ENCODE data around the gene BBS2.
"Not testable (repeated sequence)": the region's sequence is repeated elsewhere in the genome, so short reads cannot be mapped to it uniquely, and the experiment has no call there.

Gene BBS2

DNA sequence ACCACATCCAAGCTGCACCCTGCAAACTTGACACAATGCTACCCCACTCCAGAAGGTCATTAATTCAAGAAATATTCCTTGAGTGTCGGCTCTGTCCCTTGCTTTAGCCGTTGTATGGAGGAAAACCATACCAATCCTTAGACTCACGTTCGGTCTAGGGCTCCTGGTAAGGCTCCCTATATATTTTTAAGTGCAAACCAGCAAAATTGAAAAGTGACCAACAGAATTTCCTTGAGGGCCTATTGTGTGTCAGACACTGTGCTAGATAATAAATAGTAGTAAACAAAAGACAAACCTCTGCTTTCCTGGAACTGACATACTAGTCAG lies 390 bp upstream of the BBS2 start:
- DNase-seq = no peak

DNA sequence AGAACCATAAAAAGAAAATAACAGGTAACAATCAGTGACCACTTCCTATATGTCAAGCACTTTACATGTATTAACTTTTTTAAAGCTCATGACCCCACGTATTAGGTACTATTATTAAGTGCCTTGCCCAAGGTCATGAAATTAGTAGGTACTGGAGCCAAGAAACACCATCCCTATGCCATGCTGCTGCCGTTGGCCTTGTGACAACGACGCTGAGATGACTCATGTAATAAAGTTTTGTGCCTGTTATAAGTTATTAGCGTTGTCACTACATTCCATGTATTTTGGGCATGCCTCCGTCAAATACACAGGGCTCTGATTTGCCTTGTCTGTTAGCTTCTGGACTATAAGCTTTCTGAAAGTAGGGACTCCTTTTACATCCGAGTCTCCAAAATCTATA lies 1.4 kb downstream of the BBS2 start:
- DNase-seq = no peak

DNA sequence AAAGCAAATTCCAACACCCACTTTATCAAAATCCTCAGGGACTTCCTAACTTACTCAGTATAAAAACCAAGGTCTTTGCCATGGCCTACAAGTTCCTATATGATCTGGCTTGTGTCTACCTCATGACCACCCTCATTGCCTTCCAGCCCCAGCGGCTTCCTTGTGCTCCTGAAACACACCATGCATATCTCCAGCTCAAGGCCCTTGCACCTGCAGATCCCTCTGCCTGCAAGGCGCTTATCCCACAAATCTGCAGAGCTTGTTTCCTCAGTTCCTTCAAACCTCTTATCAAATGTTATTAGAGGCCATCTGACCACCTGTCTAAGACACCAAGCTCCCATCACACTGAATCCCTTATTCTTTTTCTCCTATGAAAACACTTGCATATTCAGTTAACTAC lies 2.6 kb downstream of the BBS2 start:
- no peak for DNase-seq

DNA sequence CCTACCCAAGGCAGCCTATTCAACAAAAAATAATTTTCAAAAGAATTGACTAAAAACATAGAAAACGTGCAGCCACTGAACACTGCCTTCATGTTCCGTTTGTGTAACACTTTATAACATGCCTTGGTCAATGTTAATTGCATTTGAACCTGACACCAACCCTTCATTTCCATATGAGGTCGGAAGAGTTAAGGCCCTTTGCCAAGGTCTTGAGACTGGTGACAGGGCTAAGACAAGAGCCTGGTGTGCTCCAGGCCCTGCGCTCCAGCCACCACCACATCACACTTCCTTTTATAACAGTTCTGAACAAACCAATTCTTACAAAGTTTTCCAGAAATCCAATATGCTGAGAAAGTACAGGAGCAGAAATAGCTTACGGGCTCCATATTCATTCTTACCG lies 4.2 kb downstream of the BBS2 start:
- no peak for DNase-seq

DNA sequence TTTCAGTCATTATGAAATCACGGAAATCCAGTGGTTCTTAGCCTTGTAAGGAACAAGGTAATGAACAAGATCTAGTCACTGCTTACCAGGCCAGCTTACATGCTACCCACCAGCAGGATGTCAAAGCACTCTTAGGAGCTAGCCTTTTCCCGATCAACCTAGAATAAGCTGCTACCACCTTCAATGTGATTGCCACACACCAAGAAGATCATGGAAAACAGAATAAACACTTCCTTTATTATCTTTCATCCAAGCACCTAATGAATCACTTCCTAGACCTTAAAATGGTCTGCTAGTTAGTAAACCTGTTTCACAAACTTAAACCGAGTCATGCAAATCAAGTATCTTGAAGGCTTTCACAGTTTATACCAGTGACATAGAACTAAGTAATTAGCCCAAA lies 5.0 kb downstream of the BBS2 start:
- no peak for DNase-seq

DNA sequence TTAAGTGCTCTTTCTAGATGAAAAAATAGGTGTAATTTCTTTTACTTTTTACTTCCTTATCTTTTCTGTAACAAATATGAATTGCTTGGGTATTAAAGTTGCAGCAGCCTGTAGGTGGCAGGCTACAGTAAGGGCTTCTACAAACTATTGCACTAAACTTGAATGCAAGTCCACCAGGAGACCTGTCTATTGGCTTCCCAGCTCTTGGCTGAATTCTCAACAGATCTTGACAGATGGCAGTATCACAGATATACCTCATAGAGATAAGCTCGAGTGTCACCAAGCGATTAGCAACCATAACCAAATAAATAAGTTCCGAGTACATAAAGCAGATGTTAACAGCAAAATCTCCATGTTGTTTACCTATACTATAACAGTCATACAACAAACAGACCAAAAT lies 5.9 kb downstream of the BBS2 start:
- peak; percentile 39 for DNase-seq

DNA sequence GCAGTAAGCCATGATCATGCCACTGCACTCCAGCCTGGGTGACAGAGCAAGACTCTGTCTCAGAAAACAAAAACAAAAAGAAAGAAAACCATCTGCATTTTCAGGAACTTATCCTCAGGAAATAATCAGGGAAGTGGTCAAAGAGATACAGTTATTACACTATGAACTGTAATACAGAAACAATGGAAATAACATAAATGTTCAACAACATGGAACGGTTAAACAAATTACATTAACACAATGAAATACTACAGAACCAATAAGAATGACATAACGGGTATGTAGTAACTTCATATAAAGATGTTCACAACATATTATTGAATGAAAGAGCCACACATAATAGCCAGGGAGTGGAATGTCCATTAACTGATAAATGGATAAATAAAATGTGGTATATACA lies 6.7 kb downstream of the BBS2 start:
- DNase-seq = no peak

DNA sequence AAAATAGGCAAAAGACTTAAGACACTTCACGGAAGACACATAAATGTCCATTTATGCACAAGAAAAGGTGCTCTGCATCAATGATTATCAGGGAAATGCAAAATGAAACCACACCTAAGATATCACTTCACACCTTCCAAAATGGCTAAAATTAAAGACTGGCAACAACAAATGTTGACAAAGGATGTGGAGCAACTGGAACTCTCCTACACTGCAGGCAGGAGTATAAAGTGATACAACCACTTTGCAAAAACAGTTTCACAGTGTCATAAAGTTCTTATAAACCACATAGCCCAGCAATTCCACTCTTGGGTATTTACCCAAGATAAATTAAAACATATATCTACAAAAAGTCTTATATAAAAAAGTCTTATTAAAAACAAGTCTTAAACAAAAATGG lies 7.8 kb downstream of the BBS2 start:
- no peak for DNase-seq

DNA sequence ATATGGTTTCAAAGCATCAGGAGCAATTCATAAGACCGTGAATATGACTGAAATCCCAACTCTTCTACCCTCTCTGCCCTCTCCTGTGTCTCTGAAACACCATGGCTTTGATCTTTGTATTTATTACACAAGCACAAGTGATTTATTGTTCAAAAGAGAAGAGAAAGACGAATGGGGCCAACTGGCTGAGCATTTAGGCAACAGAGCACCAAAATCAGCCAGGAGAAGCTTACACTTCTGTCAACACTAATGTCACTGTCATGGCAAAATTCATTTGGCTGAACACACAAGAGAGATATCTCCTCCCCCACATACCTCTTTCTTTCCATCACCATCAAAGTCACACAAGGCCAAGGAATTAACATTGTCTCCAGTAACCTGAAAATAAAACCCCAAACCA lies 9.3 kb downstream of the BBS2 start:
- DNase-seq = no peak

DNA sequence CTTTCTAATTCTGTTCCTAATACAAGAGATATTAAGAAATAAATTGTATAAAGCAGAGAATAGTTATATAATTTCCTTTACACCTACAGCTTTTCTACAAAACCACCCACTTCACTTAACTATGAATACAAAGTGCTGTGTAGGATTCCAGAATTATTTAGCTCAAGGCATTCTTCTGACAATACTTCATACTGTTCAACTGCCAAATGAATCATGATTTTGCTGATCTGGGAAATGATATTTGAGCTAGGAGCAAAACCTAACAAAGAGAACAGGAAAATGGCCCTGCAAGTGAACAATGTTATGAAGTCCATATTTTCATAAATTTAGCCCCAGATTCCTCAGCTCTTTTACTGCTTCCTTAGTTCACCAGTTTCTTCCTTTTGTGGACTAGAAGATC lies 12.9 kb downstream of the BBS2 start:
- no peak for DNase-seq

DNA sequence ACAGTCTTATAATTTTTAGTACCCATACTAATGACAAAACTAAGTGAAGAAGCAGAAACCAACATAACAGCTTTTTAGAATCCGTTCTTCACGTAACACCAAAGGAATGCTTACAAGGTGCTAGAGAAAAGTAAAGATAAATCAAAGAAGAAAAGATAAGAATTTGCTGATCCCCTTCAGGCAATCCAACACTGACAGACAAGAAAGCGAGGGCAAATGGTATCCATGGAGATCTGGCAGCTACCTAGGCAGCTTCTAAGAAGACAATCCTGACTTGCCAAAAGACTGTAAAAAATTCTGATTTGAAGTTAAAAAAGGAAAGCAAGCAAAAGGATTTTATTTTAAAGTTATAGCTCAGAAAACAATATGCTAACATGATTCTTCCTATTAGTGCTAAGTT lies 14.6 kb downstream of the BBS2 start:
- DNase-seq = no peak

DNA sequence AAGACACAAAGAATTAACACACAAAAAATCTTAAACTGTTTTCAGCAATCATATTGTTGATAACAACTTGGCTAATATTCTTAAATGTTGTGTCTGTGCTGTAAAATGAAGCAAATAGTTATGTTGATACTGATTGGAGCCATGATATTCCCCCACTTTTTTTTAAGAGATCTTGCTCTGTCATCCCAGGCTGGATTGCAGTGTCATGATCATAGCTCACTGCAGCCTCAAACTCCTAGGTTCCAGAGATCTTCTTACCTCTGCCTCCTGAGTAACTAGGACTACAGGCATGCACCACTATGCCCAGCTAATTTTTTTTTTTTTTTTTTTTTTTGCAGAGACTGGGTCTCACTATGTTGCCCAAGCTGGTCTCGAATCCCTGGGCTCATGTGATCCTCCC lies 26.0 kb downstream of the BBS2 start:
- no peak for DNase-seq

DNA sequence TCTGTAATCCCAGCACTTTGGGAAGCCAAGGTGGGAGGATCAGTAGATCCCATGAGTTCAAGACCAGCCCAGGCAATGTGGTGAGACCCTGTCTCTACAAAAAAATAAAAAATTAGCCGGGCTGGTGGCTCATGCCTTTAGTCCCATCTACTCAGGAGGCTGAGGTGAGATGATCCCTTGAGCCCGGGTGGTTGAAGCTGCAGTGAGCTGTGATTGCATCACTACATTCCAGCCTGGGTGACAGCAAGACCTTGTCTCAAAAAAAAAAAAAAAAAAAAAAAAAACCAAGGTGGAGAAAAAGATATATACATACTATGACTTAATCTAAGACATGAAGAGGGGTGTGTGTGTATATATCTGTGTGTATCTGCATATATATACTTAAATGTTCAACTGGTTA lies 26.7 kb downstream of the BBS2 start:
- DNase-seq = no peak

DNA sequence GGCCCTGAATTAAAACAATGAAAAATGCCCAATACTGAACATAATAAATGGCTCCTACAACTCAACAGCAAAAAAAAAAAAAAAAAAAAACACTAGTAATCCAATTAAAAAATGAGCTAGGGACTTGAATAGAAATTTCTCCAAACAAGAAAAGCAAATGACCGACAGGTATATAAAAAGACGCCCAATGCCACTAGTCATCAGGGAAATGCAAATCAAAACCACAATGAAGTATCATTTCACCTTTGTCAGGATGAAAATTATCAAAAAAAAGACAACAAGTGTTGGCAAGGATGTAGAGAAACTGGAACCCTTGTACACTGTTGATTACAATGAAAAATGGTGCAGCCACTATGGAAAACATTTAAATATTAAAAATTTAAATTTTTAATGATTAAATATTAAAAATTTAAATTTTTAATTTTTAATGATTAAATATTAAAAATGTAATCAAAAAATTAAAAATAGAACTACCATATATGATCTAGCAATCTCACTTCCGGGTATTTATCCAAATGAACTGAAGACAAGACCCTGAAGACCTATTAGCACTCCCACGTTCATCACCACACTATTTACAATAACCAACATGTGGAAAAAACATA lies 28.1 kb downstream of the BBS2 start:
- no peak for DNase-seq

DNA sequence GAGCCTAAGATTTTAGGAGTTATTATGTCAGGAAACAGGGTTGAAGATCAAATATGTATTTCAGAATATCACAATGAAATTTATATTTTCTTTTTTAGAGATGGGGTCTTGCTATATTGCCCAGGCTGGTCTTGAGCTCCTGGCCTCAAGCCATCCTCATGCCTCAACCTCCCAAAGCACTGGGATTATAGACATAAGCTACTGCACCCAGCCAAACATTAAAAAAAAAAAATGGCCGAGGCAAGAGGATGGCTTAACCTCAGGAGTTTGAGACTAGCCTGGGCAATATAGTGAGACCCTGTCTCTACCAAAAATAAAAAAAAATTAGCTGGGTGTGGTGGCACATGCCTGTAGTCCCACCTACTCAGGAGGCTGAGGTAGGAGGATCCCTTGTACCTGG lies 31.0 kb downstream of the BBS2 start:
- not testable (repeated sequence) for DNase-seq

DNA sequence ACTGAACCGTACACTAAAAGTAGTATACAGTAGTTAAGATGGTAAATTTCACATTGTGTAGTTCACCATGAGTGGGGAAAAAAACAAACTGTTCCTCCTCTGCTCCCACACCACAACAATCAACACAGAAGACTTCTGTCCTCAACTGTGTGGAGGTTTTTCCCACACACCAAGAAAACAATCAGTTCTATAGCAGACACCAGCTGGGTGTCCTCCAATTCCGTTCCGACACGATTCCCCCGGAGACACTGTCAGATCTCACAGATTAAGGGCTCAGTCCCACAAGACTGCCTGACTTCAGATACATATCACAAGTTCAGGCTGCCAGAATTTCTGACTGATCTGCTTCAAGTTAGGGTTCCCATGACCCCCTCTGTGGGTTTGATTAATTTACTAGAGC lies 31.8 kb downstream of the BBS2 start:
- no peak for DNase-seq

DNA sequence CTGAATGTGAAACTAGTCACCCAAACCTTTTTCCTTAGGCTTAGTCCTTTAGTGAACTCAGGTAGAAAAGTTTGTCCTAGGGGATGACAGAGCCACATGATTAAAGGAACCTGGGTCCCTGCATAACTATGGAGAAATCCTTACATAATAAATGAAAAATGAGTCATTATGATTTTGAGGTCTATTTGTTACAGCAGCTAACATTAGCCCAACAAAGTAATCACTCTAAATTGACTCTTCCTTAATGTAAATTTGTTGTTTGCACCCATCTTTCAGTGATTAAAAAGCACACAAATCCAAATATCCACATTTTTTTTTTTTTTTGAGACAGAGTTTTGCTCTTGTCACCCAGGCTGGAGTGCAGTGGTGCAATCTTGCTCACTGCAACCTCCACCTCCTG lies 36.4 kb downstream of the BBS2 start:
- no peak for DNase-seq

DNA sequence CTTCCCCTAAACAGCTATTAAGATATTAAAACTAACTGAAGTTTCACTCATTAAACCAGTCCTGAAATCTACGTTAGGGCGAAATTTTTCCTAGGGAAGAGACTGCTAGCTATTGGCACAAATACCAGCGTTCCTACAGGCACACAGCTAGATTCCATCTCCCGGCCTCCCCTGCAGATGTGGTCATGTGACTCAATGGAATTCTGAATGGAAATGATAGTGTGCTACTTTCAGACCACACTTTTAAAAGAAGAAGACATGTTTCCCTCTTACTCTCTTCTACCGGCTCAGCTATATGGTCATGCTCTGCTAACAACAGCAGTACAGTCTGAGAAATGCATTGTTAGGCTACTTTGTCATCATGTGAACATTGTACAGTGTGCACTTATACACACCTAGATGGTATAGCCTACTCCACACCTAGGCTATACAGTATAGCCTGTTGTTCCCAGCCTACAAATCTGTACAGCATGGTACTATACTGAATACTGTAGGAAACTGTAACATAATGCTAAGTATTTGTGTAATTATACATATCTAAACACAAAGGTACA lies 37.1 kb downstream of the BBS2 start:
- DNase-seq = no peak

DNA sequence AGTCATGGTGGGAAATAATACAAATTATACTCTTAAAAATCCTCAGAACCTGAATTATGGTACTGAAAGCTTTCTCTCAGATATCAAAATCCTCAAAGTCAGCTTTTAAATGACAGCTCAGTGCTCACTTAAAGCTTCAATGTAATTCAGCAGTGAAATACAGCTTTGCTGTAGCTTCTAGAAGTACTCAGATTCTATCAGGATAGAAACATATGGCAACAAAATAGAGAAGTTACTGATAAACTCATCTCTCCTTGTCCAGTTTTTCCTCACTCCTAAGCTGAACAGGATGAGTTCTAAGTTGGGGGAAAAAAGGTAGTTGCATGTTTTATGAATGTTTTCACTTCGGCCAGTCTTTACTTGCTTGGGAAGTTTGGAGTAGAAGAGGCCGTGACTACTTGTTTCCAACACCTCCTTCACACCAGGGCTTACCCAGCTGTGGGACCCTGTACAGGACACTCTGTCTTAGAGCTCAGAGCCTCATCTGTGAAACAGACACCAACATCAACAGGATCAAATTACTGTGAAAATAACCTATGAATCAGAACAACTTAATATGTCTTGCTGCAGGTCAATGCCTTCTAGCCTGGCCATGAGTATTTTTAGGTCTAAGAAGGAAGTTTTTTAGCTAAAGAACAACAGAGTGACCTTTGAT lies 38.2 kb downstream of the BBS2 start:
- DNase-seq = no peak

DNA sequence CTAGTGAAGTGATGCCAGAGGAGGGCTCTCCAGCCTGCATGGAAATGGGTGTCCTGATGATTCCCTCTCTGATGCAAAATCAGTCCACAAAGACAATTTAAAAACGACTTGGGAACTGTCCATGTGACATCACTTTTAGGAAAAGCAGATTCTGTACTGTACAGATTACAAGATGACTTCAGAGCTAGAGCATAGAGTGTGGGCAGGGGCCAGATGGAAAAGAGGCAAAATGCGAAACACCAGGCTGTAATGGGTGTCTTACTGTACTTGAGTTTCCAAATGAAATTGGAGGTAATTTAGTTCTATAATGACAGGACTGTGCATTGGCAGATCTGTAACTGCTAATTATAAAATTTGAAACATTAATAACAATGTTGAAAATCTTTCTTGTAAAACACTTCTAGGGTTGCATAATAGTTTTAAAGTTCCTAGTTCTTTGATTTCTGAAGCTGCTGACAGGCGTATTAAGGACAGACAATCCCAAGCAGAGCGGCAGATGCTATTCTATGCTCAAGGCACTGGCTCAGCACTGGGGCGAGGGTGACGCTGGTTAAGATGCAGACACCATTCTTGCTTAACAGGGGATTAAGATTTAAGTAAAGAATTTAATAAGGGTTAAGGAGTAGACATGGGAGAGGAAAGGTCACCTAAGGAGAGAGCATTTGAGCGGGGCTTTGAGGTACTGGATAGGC lies 38.9 kb downstream of the BBS2 start:
- DNase-seq = no peak

DNA sequence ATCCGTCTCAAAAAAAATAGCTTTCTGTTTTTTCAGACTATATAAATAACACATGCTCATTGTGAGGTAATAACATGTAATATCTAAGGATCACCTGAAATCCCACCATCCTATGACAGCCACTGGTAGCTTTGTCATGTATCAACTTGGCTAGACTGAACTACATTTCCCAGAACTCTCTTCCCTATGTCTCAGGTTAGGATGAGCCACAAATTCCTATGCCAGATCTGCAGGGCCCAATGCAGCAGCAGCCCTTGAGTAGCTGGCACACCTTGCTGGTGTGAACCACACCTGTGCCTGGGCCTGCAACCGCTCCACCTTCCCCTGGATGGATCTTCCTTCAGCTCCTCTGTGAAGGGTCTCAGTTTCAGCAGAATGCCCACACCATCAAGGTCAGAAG lies 40.4 kb downstream of the BBS2 start:
- no peak for DNase-seq

DNA sequence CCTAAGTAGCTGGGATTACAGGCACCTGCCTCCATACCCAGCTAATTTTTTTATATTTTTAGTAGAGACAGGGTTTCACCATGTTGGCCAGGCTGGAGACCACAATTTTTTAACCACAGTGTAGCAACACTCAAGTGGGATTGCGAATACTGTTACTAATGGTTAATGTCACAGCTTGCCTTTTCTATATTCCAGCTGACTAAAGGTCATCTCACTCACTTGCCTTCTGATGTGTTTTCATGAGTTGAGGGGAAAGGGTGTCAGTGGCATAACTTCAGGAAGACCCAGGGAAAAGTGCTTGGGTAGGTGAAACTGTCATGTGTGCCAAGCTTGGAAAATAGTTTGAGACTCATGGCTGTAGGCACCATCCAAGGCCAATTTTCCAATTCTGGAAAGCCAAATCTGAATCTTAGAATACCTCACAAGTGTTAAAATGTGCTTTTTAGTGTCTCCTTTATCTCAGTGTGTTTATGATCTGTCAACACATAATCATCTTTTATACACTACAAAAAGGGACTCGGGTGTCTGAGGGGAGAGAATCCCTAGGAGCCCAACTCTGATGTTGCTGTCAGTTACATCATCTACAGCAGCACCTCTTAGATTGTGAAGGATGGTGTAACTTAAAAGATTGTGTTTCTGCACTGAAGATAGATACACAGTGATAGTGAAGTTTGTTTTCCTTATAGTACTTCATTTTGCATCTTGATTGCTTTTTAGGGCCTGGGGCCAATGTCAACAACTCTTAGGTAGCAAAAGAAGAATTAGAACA lies 41.4 kb downstream of the BBS2 start:
- no peak for DNase-seq

DNA sequence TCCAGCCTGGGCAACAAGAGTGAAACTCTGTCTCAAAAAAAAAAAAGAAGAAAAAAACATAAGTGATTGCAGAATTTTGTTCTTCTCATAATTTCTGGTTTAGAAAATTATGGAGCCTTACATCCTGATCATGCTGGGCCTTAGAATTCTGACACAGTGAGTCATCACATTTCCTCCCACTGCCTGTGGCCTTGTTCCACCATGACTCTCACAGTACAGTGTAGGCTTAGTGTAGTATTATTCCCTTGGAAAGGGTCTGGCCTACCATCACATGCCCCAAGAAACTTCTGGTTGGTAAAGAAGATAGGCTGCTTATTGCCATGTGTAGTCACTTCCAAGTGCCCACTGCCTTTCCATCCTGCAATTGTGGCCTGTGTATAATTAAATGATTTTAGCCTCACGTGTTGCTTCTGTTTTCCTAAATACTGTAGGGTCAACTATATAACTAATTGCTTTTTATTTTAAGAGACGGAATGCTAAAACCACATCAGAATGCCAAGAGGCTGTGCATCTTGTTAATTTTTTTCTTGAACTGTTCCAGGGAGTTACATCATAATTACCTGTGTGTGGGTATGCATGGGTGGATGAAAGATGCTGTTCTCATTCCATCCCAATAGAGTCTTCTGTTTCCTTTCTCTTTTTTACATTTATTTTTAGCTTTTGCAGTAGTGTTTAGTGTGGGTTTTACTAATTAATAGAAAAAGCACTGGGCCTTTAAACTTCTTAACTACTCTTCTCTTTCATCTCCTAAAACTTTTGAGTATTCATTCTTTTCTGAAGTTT lies 42.5 kb downstream of the BBS2 start:
- DNase-seq = no peak
